Mesenchymal stem cell (in vitro differentiated cells and primary cell): ENCODE measurements around the gene MAGI3. TPM values are rescaled to one million over a fixed set of nuclear protein-coding genes. Genes with fewer than 3 reads are reported as not detected.

Experiments used
- DNase-seq: peaks from one replicate; pipeline ENCODE4 v3.0.0-alpha.2; 2013
- H2AFZ ChIP-seq: one replicate; pipeline ENCODE4 v1.6.1; 2013; ENCODE audit warnings: low read depth, mild to moderate bottlenecking, control low read depth, inconsistent platforms, low read length, moderate library complexity
- H2AK5ac ChIP-seq: 2 replicates; pipeline ENCODE4 v1.6.1; 2013; ENCODE audit warnings: low read length, moderate library complexity, mild to moderate bottlenecking, inconsistent platforms; ENCODE audit not compliant: severe bottlenecking
- H2BK120ac ChIP-seq: one replicate; pipeline ENCODE4 v1.6.1; 2013; ENCODE audit warnings: low read depth, mild to moderate bottlenecking, inconsistent platforms, low read length, moderate library complexity
- H2BK12ac ChIP-seq, 2 experiments: one replicate each; pipeline ENCODE4 v1.6.1; 2013; ENCODE audit warnings: inconsistent platforms in 2 of 2, low read length in 2 of 2, mild to moderate bottlenecking in 2 of 2, moderate library complexity in 2 of 2, control low read depth in 1 of 2
- H2BK15ac ChIP-seq: one replicate; pipeline ENCODE4 v1.6.1; 2013; ENCODE audit warnings: mild to moderate bottlenecking, low read depth, inconsistent platforms; ENCODE audit not compliant: poor library complexity, severe bottlenecking
- H2BK5ac ChIP-seq: 2 replicates; pipeline ENCODE4 v1.6.1; 2013; ENCODE audit warnings: low read depth, mild to moderate bottlenecking, low read length, control low read depth, inconsistent platforms; ENCODE audit not compliant: poor library complexity, severe bottlenecking
- H3K14ac ChIP-seq, 2 experiments: one replicate each; pipeline ENCODE4 v1.6.1; 2013; ENCODE audit warnings: inconsistent platforms in 2 of 2, low read length in 2 of 2, control low read depth in 1 of 2, mild to moderate bottlenecking in 1 of 2, moderate library complexity in 1 of 2
- H3K18ac ChIP-seq, 2 experiments: one replicate each; pipeline ENCODE4 v1.6.1; 2013; ENCODE audit warnings: inconsistent platforms in 2 of 2, low read length in 2 of 2, control low read depth in 1 of 2, low read depth in 1 of 2, mild to moderate bottlenecking in 1 of 2
- H3K23ac ChIP-seq, 2 experiments: one replicate each; pipeline ENCODE4 v1.6.1; 2013; ENCODE audit warnings: inconsistent platforms in 2 of 2, low read length in 2 of 2, mild to moderate bottlenecking in 2 of 2, moderate library complexity in 2 of 2, control low read depth in 1 of 2
- H3K27ac ChIP-seq: 2 replicates; pipeline ENCODE4 v1.5.1; 2013; ENCODE audit warnings: mild to moderate bottlenecking, moderate library complexity, low read length, control low read depth, inconsistent platforms; ENCODE audit not compliant: poor library complexity, severe bottlenecking
- H3K27me3 ChIP-seq, 2 experiments: 2 replicates each; pipeline versions ENCODE4 v1.6.1 to v1.7.0; 2013; ENCODE audit warnings: low read length in 2 of 2, mild to moderate bottlenecking in 2 of 2, moderate library complexity in 2 of 2, control low read depth in 1 of 2, inconsistent platforms in 1 of 2; ENCODE audit not compliant: control insufficient read depth in 1 of 2, insufficient read depth in 1 of 2
- H3K36me3 ChIP-seq, 2 experiments: 2 replicates each; pipeline versions ENCODE4 v1.6.1 to v1.7.0; 2013; ENCODE audit warnings: low read length in 2 of 2, control low read depth in 1 of 2, inconsistent platforms in 1 of 2, low read depth in 1 of 2, mild to moderate bottlenecking in 1 of 2; ENCODE audit not compliant: insufficient read depth in 2 of 2, control insufficient read depth in 1 of 2
- H3K4ac ChIP-seq, 2 experiments: one replicate each; pipeline ENCODE4 v1.6.1; 2013; ENCODE audit warnings: inconsistent platforms in 2 of 2, low read length in 2 of 2, mild to moderate bottlenecking in 2 of 2, moderate library complexity in 2 of 2, control low read depth in 1 of 2, low read depth in 1 of 2
- H3K4me1 ChIP-seq: 2 replicates; pipeline ENCODE4 v1.6.1; 2013; ENCODE audit warnings: low read depth, low read length, control low read depth; ENCODE audit not compliant: control insufficient read depth, insufficient read depth
- H3K4me2 ChIP-seq: 2 replicates; pipeline ENCODE4 v1.6.1; 2013; ENCODE audit warnings: low read length, mild to moderate bottlenecking, inconsistent platforms; ENCODE audit not compliant: poor library complexity, severe bottlenecking
- H3K4me3 ChIP-seq, 2 experiments: 2 replicates each; pipeline versions ENCODE4 v1.5.1 to v1.7.0; 2013; ENCODE audit warnings: low read length in 2 of 2, mild to moderate bottlenecking in 2 of 2, control low read depth in 1 of 2, low read depth in 1 of 2; ENCODE audit not compliant: insufficient read depth in 1 of 2
- H3K79me1 ChIP-seq: replicated peaks from 2 replicates; pipeline ENCODE4 v1.6.1; 2013; ENCODE audit warnings: mild to moderate bottlenecking, control low read depth, low read length, inconsistent platforms; ENCODE audit not compliant: poor library complexity, severe bottlenecking
- H3K9ac ChIP-seq: 2 replicates; pipeline ENCODE4 v1.7.0; 2013; ENCODE audit warnings: mild to moderate bottlenecking, low read length, moderate library complexity
- H3K9me3 ChIP-seq: 2 replicates; pipeline ENCODE4 v1.7.0; 2013; ENCODE audit warnings: mild to moderate bottlenecking, low read length; ENCODE audit not compliant: control insufficient read depth
- H4K8ac ChIP-seq: one replicate; pipeline ENCODE4 v1.6.1; 2013; ENCODE audit warnings: inconsistent platforms, mild to moderate bottlenecking, low read length, moderate library complexity
- H4K91ac ChIP-seq: one replicate; pipeline ENCODE4 v1.6.1; 2013; ENCODE audit warnings: mild to moderate bottlenecking, low read length, inconsistent platforms
- WGBS: methylation state at CpG from one replicate; pipeline ENCODE4 v1.1.7; 2013; ENCODE audit warnings: mixed read lengths; 5-methylcytosine and 5-hydroxymethylcytosine counted together
- polyA plus RNA-seq, 2 experiments: library from polyadenylated mRNA; stranded (reverse); fragments of 200-250 nt; gene quantifications; one replicate each; pipeline ENCODE4 v1.2.3, GENCODE V29; 2013

Gene MAGI3
- polyA plus RNA-seq (2013, experiment 1 of 2), result 2.7 TPM
- 2.6 TPM for polyA plus RNA-seq (2013, experiment 2 of 2)

GRCh38 chr1:113389953-113390834 is at the start of gene MAGI3:
TSS of gene MAGI3 (plus strand) at chr1:113390515. CDS start at chr1:113391034, 519 bp downstream.
- H3K18ac ChIP-seq, result peak within 1 kb of the TSS; percentile 59 to 91
- peak within 1 kb of the TSS; percentile 93 to 94 for H3K4me3 ChIP-seq
- peak within 1 kb of the TSS; percentile 21 for H4K8ac ChIP-seq
- H3K14ac ChIP-seq, result peak within 1 kb of the TSS in 1 of 2 experiments; percentile 62
- H3K9me3 ChIP-seq, result no peaks in the 10 kb centered on the region
- peak within 1 kb of the TSS; percentile 86 for H3K9ac ChIP-seq
- peak within 1 kb of the TSS in 1 of 2 experiments; percentile 10 for H2BK12ac ChIP-seq
- no peaks in the 10 kb centered on the region for H3K27me3 ChIP-seq
- H4K91ac ChIP-seq, result no peak within 1 kb of the TSS
- no peaks in the 10 kb centered on the region for H3K36me3 ChIP-seq
- H2BK120ac ChIP-seq, result peak within 1 kb of the TSS; percentile 66
- H3K4ac ChIP-seq, result peak within 1 kb of the TSS; percentile 47 to 68
- peaks cover 13% of the 10 kb centered on the region for H3K79me1 ChIP-seq
- peak within 1 kb of the TSS; percentile 72 for H3K4me2 ChIP-seq
- peak within 1 kb of the TSS; percentile 72 for H2AFZ ChIP-seq
- under 1% methylated on average over 66 of the region's 89 CpGs for WGBS
- peak within 1 kb of the TSS; percentile 78 for H2BK5ac ChIP-seq
- peak within 1 kb of the TSS; percentile 55 for H3K27ac ChIP-seq
- no peak within 1 kb of the TSS for H2AK5ac ChIP-seq
- H3K4me1 ChIP-seq, result peaks cover 3% of the 10 kb centered on the region
- peak; percentile 99 for DNase-seq
- peak within 1 kb of the TSS; percentile 71 for H2BK15ac ChIP-seq
- peak within 1 kb of the TSS; percentile 51 to 79 for H3K23ac ChIP-seq

GRCh38 chr1:113353580-113353979 is 36.7 kb upstream of the MAGI3 start:
- no peak overlapping the region for H3K27ac ChIP-seq
- no peak overlapping the region for H3K23ac ChIP-seq
- no peaks in the 10 kb centered on the region for H3K27me3 ChIP-seq
- H2BK12ac ChIP-seq, result no peak overlapping the region
- H2BK120ac ChIP-seq, result no peak overlapping the region
- no peak overlapping the region for H3K14ac ChIP-seq
- no peak overlapping the region for H2AK5ac ChIP-seq
- H2AFZ ChIP-seq, result no peak overlapping the region
- H2BK5ac ChIP-seq, result no peak overlapping the region
- H3K9ac ChIP-seq, result no peak overlapping the region
- WGBS, result no CpG with 5 or more reads among the region's 2 CpGs
- H3K4me3 ChIP-seq, result no peak overlapping the region
- H3K36me3 ChIP-seq, result no peaks in the 10 kb centered on the region
- no peak overlapping the region for H2BK15ac ChIP-seq
- no peak overlapping the region for H3K18ac ChIP-seq
- no peak overlapping the region for H3K4ac ChIP-seq
- no peaks in the 10 kb centered on the region for H3K79me1 ChIP-seq
- H4K91ac ChIP-seq, result no peak overlapping the region
- no peak for DNase-seq
- no peak overlapping the region for H4K8ac ChIP-seq
- H3K4me2 ChIP-seq, result no peak overlapping the region
- no peaks in the 10 kb centered on the region for H3K9me3 ChIP-seq
- H3K4me1 ChIP-seq, result no peaks in the 10 kb centered on the region

GRCh38 chr1:113363935-113364334 is 26.4 kb upstream of the MAGI3 start:
- WGBS, result 81% methylated on average over 3 of the region's 3 CpGs
- H2BK15ac ChIP-seq, result no peak overlapping the region
- no peaks in the 10 kb centered on the region for H3K79me1 ChIP-seq

GRCh38 chr1:113369040-113369439 is 21.3 kb upstream of the MAGI3 start:
- Histone ChIP-seq H4K8ac (no peak overlapping the region), H2AK5ac (no peak overlapping the region), H3K9me3 (no peaks in the 10 kb centered on the region), H3K4me2 (no peak overlapping the region), H2BK5ac (no peak overlapping the region), H3K4ac (no peak overlapping the region), H3K4me1 (no peaks in the 10 kb centered on the region), H3K79me1 (no peaks in the 10 kb centered on the region), H2BK12ac (no peak overlapping the region), H3K36me3 (no peaks in the 10 kb centered on the region), H2BK120ac (no peak overlapping the region), H3K27ac (no peak overlapping the region), H3K18ac (no peak overlapping the region), H4K91ac (no peak overlapping the region), H3K14ac (no peak overlapping the region), H3K23ac (no peak overlapping the region), H3K4me3 (no peak overlapping the region), H3K27me3 (no peaks in the 10 kb centered on the region), H2BK15ac (no peak overlapping the region), H2AFZ (no peak overlapping the region), H3K9ac (no peak overlapping the region)
- no peak for DNase-seq

More at GRCh38 chr1:113363935-113364334, 26.4 kb upstream of the MAGI3 start:
- Histone ChIP-seq H2AFZ (no peak overlapping the region), H3K36me3 (no peaks in the 10 kb centered on the region), H3K4ac (no peak overlapping the region), H2AK5ac (no peak overlapping the region), H3K4me3 (no peak overlapping the region), H3K18ac (no peak overlapping the region), H2BK12ac (no peak overlapping the region), H3K9me3 (no peaks in the 10 kb centered on the region), H4K91ac (no peak overlapping the region), H4K8ac (no peak overlapping the region), H3K9ac (no peak overlapping the region), H2BK120ac (no peak overlapping the region), H3K4me2 (no peak overlapping the region), H3K27me3 (no peaks in the 10 kb centered on the region), H3K4me1 (no peaks in the 10 kb centered on the region), H2BK5ac (no peak overlapping the region), H3K14ac (no peak overlapping the region), H3K27ac (no peak overlapping the region), H3K23ac (no peak overlapping the region)
- no peak for DNase-seq
